ENCODE results near the gene DYNC2H1. TPM values are rescaled to one million over a fixed set of nuclear protein-coding genes. Genes with fewer than 3 reads are reported as not detected.

The DYNC2H1 gene
- total and polyA plus RNA-seq, 4 donors = 0.77 to 3.3 (median 2.1) TPM

DNA sequence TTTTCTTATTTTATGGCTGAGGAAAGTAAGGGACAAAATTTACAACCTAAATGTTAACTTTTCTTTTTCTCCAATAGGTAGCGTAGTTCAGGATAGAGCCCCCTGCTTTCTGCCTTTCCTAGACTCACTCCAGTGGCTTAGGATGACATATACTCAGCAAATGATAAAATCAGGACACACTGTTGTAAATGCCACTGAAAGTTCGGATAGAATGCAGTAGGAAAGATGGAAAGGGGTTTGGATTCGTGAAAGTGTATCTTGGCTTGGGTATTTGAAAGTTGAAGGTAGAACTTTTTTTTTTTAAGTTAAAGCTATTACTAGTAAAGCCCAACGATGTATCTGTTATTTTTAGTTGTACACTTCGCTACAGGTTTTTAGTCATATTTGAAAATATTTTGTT, 2.2 kb downstream of the DYNC2H1 start (continued):
- TF ChIP-seq, protein P1, sequence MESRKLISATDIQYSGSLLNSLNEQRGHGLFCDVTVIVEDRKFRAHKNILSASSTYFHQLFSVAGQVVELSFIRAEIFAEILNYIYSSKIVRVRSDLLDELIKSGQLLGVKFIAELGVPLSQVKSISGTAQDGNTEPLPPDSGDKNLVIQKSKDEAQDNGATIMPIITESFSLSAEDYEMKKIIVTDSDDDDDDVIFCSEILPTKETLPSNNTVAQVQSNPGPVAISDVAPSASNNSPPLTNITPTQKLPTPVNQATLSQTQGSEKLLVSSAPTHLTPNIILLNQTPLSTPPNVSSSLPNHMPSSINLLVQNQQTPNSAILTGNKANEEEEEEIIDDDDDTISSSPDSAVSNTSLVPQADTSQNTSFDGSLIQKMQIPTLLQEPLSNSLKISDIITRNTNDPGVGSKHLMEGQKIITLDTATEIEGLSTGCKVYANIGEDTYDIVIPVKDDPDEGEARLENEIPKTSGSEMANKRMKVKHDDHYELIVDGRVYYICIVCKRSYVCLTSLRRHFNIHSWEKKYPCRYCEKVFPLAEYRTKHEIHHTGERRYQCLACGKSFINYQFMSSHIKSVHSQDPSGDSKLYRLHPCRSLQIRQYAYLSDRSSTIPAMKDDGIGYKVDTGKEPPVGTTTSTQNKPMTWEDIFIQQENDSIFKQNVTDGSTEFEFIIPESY (IDR thresholded peaks at IDR 0.05) = no peak
- TF ChIP-seq MAX (IDR thresholded peaks at IDR 0.05) (no peak), SP1 (IDR thresholded peaks at IDR 0.05) (no peak), JUND (IDR thresholded peaks at IDR 0.05) (no peak), RAD21 (IDR thresholded peaks at IDR 0.05) (no peak), RXRA (IDR thresholded peaks at IDR 0.05) (no peak), FOXA1 (IDR thresholded peaks at IDR 0.05) (no peak), HNF4A (conservative IDR thresholded peaks at IDR 0.05) (no peak), FOXA2 (IDR thresholded peaks at IDR 0.05) (no peak)
- TF ChIP-seq, protein P2, sequence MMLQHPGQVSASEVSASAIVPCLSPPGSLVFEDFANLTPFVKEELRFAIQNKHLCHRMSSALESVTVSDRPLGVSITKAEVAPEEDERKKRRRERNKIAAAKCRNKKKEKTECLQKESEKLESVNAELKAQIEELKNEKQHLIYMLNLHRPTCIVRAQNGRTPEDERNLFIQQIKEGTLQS (IDR thresholded peaks at IDR 0.05) = no peak

DNA sequence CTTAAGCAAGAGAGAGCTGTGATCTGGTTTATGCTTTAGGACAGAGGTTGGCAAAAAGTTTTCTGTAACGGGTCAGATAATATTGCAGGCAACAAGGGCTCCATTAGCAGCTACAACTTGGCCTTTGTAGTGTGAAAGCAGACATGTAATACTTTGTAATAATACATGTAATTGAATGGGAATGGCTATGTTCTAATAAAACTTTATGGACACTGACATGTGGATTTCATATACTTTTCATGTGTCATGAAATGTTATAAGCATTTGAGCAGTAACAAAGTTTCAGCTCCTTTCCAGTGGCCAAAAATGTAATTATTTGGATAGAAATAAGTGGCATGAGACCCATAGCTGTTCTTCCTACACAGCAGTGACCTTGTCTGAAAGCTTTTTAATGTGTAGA, 3.1 kb downstream of the DYNC2H1 start:
- no peaks in the 10 kb centered on the region for H3K36me3 ChIP-seq (ENCODE audit: control insufficient read depth in 4 of 4, insufficient read depth in 3 of 4, low read depth in 1 of 4, low read length in 3 of 4)
- H3K27me3 ChIP-seq (ENCODE audit: control insufficient read depth in 4 of 4, insufficient read depth in 4 of 4, low read length in 3 of 4) = no peaks in the 10 kb centered on the region
- no peak overlapping the region for H3K9ac ChIP-seq (ENCODE audit: low read depth in 1 of 2, low read length in 2 of 2)
- 89% methylated on average over 1 of the region's 1 CpG for WGBS
- peaks cover 0 to 5% (median 0%) of the 10 kb centered on the region in 4 donors for H3K9me3 ChIP-seq (ENCODE audit: control insufficient read depth in 4 of 4, low read length in 3 of 4)
- H3K4me3 ChIP-seq (ENCODE audit: low read depth in 1 of 3, low read length in 3 of 3) = no peak overlapping the region
- no peak for TF ChIP-seq RAD21 (IDR thresholded peaks at IDR 0.05)
- TF ChIP-seq RXRA (IDR thresholded peaks at IDR 0.05) = no peak
- TF ChIP-seq FOXA1 (IDR thresholded peaks at IDR 0.05) = no peak
- TF ChIP-seq SP1 (IDR thresholded peaks at IDR 0.05) = no peak
- no peak for TF ChIP-seq NR2F2 (IDR thresholded peaks at IDR 0.05)
- no peak for TF ChIP-seq EGR1 (IDR thresholded peaks at IDR 0.05; ENCODE audit: low read depth in 2 of 2)
- TF ChIP-seq, protein P3, sequence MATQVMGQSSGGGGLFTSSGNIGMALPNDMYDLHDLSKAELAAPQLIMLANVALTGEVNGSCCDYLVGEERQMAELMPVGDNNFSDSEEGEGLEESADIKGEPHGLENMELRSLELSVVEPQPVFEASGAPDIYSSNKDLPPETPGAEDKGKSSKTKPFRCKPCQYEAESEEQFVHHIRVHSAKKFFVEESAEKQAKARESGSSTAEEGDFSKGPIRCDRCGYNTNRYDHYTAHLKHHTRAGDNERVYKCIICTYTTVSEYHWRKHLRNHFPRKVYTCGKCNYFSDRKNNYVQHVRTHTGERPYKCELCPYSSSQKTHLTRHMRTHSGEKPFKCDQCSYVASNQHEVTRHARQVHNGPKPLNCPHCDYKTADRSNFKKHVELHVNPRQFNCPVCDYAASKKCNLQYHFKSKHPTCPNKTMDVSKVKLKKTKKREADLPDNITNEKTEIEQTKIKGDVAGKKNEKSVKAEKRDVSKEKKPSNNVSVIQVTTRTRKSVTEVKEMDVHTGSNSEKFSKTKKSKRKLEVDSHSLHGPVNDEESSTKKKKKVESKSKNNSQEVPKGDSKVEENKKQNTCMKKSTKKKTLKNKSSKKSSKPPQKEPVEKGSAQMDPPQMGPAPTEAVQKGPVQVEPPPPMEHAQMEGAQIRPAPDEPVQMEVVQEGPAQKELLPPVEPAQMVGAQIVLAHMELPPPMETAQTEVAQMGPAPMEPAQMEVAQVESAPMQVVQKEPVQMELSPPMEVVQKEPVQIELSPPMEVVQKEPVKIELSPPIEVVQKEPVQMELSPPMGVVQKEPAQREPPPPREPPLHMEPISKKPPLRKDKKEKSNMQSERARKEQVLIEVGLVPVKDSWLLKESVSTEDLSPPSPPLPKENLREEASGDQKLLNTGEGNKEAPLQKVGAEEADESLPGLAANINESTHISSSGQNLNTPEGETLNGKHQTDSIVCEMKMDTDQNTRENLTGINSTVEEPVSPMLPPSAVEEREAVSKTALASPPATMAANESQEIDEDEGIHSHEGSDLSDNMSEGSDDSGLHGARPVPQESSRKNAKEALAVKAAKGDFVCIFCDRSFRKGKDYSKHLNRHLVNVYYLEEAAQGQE (IDR thresholded peaks at IDR 0.05) = no peak
- TF ChIP-seq JUND (IDR thresholded peaks at IDR 0.05) = no peak
- TF ChIP-seq GABPA (IDR thresholded peaks at IDR 0.05 in 1 of 2, conservative IDR thresholded peaks at IDR 0.05 in 1 of 2) = no peak
- TF ChIP-seq, protein P4, sequence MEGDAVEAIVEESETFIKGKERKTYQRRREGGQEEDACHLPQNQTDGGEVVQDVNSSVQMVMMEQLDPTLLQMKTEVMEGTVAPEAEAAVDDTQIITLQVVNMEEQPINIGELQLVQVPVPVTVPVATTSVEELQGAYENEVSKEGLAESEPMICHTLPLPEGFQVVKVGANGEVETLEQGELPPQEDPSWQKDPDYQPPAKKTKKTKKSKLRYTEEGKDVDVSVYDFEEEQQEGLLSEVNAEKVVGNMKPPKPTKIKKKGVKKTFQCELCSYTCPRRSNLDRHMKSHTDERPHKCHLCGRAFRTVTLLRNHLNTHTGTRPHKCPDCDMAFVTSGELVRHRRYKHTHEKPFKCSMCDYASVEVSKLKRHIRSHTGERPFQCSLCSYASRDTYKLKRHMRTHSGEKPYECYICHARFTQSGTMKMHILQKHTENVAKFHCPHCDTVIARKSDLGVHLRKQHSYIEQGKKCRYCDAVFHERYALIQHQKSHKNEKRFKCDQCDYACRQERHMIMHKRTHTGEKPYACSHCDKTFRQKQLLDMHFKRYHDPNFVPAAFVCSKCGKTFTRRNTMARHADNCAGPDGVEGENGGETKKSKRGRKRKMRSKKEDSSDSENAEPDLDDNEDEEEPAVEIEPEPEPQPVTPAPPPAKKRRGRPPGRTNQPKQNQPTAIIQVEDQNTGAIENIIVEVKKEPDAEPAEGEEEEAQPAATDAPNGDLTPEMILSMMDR (IDR thresholded peaks at IDR 0.05; ENCODE audit: low read depth, low read length, missing input control) = no peak
- TF ChIP-seq HNF4A (conservative IDR thresholded peaks at IDR 0.05) = no peak
- no peak for TF ChIP-seq TAF1 (conservative IDR thresholded peaks at IDR 0.05)
- TF ChIP-seq MAX (IDR thresholded peaks at IDR 0.05) = no peak
- TF ChIP-seq, protein P1 (IDR thresholded peaks at IDR 0.05) = no peak
- no peak for TF ChIP-seq YY1 (IDR thresholded peaks at IDR 0.05)
- TF ChIP-seq, protein P2 (IDR thresholded peaks at IDR 0.05) = no peak
- TF ChIP-seq FOXA2 (IDR thresholded peaks at IDR 0.05) = no peak
- TF ChIP-seq HNF4G (IDR thresholded peaks at IDR 0.05) = no peak
- H3K4me1 ChIP-seq (ENCODE audit: control insufficient read depth in 4 of 4, insufficient read depth in 4 of 4, low read length in 3 of 4) = peaks cover 0 to 13% (median 5%) of the 10 kb centered on the region in 4 donors
- no peak for DNase-seq (ENCODE audit: low spot score)
- H3K27ac ChIP-seq (ENCODE audit: low read depth in 1 of 2, low read length in 2 of 2) = no peak overlapping the region

Measured in liver (tissue), 9 donors.